Parathyroid adenoma (tissue), 2 donors: Measurements from ENCODE around the gene RAB43.

Source experiments
- H2AFZ ChIP-seq: fragments of 300-600 bp; sonication (generic); one replicate; pipeline ENCODE4 v1.7.0; 2017; ENCODE audit warnings: antibody characterized with exemption, mild to moderate bottlenecking
- H3K27ac ChIP-seq: fragments of 300-600 bp; sonication (generic); one replicate; pipeline ENCODE4 v1.7.0; 2017
- H3K27me3 ChIP-seq: fragments of 300-600 bp; sonication (generic); one replicate; pipeline ENCODE4 v1.7.0; 2017; ENCODE audit warnings: low read length; ENCODE audit not compliant: control insufficient read depth, insufficient read depth
- H3K36me3 ChIP-seq: fragments of 300-600 bp; sonication (generic); one replicate; pipeline ENCODE4 v1.7.0; 2017; ENCODE audit warnings: low read length; ENCODE audit not compliant: control insufficient read depth, insufficient read depth
- H3K4me1 ChIP-seq: fragments of 300-600 bp; sonication (generic); one replicate; pipeline ENCODE4 v1.7.0; 2017; ENCODE audit warnings: control low read depth
- H3K4me2 ChIP-seq: fragments of 300-600 bp; sonication (generic); one replicate; pipeline ENCODE4 v1.7.0; 2017; ENCODE audit warnings: low read length
- H3K4me3 ChIP-seq: fragments of 300-600 bp; sonication (generic); one replicate; pipeline ENCODE4 v1.7.0; 2017; ENCODE audit warnings: low read depth, low read length
- H3K79me2 ChIP-seq: fragments of 300-600 bp; sonication (generic); one replicate; pipeline ENCODE4 v1.7.0; 2017; ENCODE audit warnings: control low read depth
- H3K9ac ChIP-seq: fragments of 300-600 bp; sonication (generic); one replicate; pipeline ENCODE4 v1.7.0; 2017; ENCODE audit warnings: mild to moderate bottlenecking
- H3K9me3 ChIP-seq: fragments of 300-600 bp; sonication (generic); one replicate; pipeline ENCODE4 v1.7.0; 2017; ENCODE audit warnings: low read length; ENCODE audit not compliant: control insufficient read depth
- TF ChIP-seq, protein P1 (sequence below): fragments of 300-600 bp; sonication (generic); IDR thresholded peaks from one replicate; pipeline ENCODE4 v1.7.0; 2017; ENCODE audit warnings: antibody characterized with exemption, mild to moderate bottlenecking
- donor health status: primary hyperparathyroidism.

Gene RAB43

DNA sequence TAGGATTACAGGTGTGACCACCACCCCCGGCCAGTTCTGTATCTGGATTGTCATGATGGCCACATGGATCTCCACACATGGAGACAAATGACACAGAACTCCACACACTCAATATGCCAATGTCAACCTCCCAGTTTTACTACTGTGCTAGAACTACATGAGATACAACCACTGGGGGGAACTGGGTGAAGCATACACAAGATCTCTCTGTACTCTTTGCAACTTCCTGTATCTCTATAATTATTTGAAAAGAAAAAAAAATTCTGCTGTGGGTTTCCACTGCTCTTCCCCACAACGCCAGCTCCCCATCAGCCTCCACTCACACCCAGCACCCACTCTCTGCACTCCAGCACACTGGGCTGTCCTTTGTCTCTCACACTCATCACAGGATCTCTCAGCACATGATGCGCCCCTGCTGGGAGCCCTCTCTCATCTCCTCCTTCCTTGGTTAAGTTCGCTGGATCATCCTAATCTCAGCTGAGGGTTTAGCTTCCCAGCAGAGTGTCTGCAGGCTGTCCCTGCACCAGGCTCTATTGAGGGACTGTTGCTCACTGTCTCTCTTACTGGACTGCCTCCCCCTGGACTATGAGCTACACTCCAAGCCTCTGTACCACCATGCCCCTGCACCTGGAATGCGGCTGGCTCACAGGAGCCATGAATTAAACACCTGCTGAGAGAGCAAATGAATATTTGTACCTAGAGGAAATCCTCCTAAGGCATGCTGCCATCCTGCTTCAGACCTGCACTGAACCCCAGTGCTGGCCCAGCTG lies 10.7 kb upstream of the RAB43 start:
- H3K79me2 ChIP-seq = no peaks in the 10 kb centered on the region
- no peaks in the 10 kb centered on the region for H3K9me3 ChIP-seq
- no peaks in the 10 kb centered on the region for H3K27me3 ChIP-seq
- H3K4me3 ChIP-seq = no peak overlapping the region
- no peak overlapping the region for H3K4me2 ChIP-seq
- TF ChIP-seq, protein P1, sequence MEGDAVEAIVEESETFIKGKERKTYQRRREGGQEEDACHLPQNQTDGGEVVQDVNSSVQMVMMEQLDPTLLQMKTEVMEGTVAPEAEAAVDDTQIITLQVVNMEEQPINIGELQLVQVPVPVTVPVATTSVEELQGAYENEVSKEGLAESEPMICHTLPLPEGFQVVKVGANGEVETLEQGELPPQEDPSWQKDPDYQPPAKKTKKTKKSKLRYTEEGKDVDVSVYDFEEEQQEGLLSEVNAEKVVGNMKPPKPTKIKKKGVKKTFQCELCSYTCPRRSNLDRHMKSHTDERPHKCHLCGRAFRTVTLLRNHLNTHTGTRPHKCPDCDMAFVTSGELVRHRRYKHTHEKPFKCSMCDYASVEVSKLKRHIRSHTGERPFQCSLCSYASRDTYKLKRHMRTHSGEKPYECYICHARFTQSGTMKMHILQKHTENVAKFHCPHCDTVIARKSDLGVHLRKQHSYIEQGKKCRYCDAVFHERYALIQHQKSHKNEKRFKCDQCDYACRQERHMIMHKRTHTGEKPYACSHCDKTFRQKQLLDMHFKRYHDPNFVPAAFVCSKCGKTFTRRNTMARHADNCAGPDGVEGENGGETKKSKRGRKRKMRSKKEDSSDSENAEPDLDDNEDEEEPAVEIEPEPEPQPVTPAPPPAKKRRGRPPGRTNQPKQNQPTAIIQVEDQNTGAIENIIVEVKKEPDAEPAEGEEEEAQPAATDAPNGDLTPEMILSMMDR = no peak
- no peaks in the 10 kb centered on the region for H3K4me1 ChIP-seq
- no peak overlapping the region for H2AFZ ChIP-seq
- no peak overlapping the region for H3K9ac ChIP-seq
- no peak overlapping the region for H3K27ac ChIP-seq
- H3K36me3 ChIP-seq = no peaks in the 10 kb centered on the region

DNA sequence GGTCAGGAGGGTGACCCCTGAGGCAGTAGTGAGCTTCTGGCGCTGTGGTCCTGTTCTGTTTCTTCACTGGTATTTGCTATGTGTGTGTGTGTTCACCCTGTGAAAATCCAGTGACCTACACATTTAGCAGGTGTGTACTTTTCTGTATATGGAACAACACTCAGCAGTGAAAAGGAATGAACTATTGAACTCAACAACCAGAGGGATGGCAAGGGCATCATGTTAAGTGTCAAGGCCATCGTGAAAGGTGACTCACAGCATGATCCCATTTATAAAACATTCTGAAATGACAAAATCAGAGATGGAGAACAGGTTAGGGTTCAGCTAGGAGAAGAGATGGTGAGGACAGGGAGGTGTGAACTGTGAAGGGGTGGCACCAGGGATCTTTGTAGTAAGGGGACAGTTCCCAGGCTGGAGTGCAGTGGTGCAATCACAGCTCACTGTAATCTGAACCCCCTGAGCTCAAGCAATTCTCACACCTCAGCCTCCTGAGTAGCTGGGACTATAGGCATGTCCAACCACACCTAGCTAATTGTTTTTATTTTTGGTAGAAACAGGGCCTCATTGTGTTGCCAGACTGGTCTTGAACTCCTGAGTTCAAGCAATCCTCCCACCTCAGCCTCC lies 10.0 kb upstream of the RAB43 start:
- H3K4me2 ChIP-seq = no peak overlapping the region
- H2AFZ ChIP-seq = no peak overlapping the region
- H3K27me3 ChIP-seq = no peaks in the 10 kb centered on the region
- no peak overlapping the region for H3K9ac ChIP-seq
- H3K79me2 ChIP-seq = no peaks in the 10 kb centered on the region
- H3K4me1 ChIP-seq = no peaks in the 10 kb centered on the region
- TF ChIP-seq, protein P1 = no peak
- H3K36me3 ChIP-seq = no peaks in the 10 kb centered on the region
- no peak overlapping the region for H3K4me3 ChIP-seq
- H3K9me3 ChIP-seq = no peaks in the 10 kb centered on the region
- no peak overlapping the region for H3K27ac ChIP-seq

DNA sequence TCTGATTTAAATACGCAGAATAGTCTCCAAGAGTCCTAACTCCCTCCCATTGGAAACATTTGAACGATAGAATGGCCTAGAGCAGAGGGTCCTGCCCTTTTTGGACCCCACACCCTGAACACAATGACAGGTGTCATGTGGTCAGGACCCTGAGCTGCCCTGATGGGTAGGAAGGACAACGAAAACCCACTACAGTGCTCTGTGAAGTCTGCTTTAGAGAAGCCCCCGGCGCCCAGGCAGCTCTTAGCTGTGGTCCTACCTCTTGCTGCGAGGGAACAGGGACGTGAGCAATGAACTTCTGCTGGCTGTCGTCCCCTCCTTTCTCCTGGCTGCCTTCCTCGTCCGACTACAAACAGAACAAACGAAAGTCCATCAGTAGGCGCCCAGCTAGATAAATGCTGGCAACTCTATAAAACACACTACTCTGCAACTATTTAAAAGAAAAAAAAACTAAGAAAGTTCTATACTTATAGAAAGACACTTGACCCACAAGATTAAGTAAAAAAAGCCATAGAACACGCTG lies 8.7 kb upstream of the RAB43 start:
- no peak overlapping the region for H2AFZ ChIP-seq
- H3K4me1 ChIP-seq = no peaks in the 10 kb centered on the region
- no peaks in the 10 kb centered on the region for H3K27me3 ChIP-seq
- H3K36me3 ChIP-seq = no peaks in the 10 kb centered on the region
- TF ChIP-seq, protein P1 = no peak
- H3K79me2 ChIP-seq = no peaks in the 10 kb centered on the region
- no peak overlapping the region for H3K4me2 ChIP-seq
- H3K9ac ChIP-seq = no peak overlapping the region
- no peak overlapping the region for H3K27ac ChIP-seq
- H3K9me3 ChIP-seq = no peaks in the 10 kb centered on the region
- no peak overlapping the region for H3K4me3 ChIP-seq

DNA sequence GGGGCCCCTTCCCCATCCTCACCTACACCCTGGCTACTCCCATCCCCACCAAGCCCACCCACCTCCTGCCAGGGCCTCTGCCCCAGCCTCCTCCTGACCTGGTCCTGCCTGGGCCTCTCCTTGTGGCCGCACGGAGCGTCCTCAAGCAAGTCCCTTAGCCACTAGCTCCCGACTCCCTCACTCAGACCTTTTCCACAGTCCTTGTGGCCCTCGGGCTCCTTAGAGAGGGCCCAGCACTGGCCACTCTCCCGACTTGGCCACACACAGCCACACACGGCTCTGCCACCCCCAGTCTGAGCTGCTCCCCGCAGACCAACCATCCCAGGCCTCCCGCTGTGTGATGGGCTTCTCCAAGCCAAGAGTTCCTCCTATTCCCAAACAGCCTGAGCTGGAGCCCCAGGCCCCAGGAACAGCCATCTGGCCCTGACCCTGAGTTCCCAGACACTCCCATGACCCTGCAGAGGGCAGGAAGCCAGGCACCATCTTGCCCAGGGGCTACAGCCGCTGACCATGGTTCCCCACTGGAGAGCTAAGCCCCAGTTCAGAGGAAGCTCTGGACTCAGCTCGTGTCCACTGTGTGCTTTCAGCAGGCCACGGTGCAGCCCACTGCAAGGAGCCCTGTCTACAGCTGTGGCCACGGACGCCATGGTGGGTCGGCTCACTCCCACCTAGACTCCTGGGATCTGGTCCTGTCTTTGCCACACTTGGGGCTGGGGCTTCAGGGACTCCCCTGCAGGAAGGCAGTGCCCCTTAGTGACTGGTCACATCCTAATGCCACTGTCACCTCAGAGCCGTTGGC lies 7.0 kb upstream of the RAB43 start:
- Histone ChIP-seq H3K4me3 (no peak overlapping the region), H3K4me1 (no peaks in the 10 kb centered on the region), H3K79me2 (no peaks in the 10 kb centered on the region), H3K27me3 (no peaks in the 10 kb centered on the region), H2AFZ (no peak overlapping the region), H3K9ac (no peak overlapping the region), H3K27ac (no peak overlapping the region), H3K36me3 (no peaks in the 10 kb centered on the region), H3K4me2 (no peak overlapping the region), H3K9me3 (no peaks in the 10 kb centered on the region)
- TF ChIP-seq, protein P1 = no peak
